ENCODE measurements around the gene THEMIS. TPM values are rescaled to one million over a fixed set of nuclear protein-coding genes. Genes with fewer than 3 reads are reported as not detected.

THEMIS gene
- polyA plus RNA-seq, 1 donor from 2014 or later, result not detected

- H3F3A ChIP-seq (ENCODE audit: insufficient read depth, low read length, poor library complexity, severe bottlenecking), result no peaks in the 10 kb centered on the region
- no peaks in the 10 kb centered on the region for H4K20me1 ChIP-seq (ENCODE audit: insufficient read depth)
- H3K9ac ChIP-seq (ENCODE audit: low read length), result no peak overlapping the region
- TF ChIP-seq, protein P1, sequence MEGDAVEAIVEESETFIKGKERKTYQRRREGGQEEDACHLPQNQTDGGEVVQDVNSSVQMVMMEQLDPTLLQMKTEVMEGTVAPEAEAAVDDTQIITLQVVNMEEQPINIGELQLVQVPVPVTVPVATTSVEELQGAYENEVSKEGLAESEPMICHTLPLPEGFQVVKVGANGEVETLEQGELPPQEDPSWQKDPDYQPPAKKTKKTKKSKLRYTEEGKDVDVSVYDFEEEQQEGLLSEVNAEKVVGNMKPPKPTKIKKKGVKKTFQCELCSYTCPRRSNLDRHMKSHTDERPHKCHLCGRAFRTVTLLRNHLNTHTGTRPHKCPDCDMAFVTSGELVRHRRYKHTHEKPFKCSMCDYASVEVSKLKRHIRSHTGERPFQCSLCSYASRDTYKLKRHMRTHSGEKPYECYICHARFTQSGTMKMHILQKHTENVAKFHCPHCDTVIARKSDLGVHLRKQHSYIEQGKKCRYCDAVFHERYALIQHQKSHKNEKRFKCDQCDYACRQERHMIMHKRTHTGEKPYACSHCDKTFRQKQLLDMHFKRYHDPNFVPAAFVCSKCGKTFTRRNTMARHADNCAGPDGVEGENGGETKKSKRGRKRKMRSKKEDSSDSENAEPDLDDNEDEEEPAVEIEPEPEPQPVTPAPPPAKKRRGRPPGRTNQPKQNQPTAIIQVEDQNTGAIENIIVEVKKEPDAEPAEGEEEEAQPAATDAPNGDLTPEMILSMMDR (IDR thresholded peaks at IDR 0.05; ENCODE audit: poor library complexity, severe bottlenecking), result no peak
- TF ChIP-seq MXI1 (conservative IDR thresholded peaks at IDR 0.05; ENCODE audit: poor library complexity, severe bottlenecking) (no peak), TAF1 (IDR thresholded peaks at IDR 0.05; ENCODE audit: low read depth) (no peak), EZH2 (IDR thresholded peaks at IDR 0.05; ENCODE audit: borderline replicate concordance, insufficient read depth, low read length, poor library complexity, severe bottlenecking) (no peak), EP300 (conservative IDR thresholded peaks at IDR 0.05; ENCODE audit: poor library complexity, severe bottlenecking) (no peak), POLR2AphosphoS5 (IDR thresholded peaks at IDR 0.05) (no peak), RAD21 (conservative IDR thresholded peaks at IDR 0.05) (no peak), SMC3 (conservative IDR thresholded peaks at IDR 0.05; ENCODE audit: poor library complexity) (no peak)
- TF ChIP-seq, protein P2, sequence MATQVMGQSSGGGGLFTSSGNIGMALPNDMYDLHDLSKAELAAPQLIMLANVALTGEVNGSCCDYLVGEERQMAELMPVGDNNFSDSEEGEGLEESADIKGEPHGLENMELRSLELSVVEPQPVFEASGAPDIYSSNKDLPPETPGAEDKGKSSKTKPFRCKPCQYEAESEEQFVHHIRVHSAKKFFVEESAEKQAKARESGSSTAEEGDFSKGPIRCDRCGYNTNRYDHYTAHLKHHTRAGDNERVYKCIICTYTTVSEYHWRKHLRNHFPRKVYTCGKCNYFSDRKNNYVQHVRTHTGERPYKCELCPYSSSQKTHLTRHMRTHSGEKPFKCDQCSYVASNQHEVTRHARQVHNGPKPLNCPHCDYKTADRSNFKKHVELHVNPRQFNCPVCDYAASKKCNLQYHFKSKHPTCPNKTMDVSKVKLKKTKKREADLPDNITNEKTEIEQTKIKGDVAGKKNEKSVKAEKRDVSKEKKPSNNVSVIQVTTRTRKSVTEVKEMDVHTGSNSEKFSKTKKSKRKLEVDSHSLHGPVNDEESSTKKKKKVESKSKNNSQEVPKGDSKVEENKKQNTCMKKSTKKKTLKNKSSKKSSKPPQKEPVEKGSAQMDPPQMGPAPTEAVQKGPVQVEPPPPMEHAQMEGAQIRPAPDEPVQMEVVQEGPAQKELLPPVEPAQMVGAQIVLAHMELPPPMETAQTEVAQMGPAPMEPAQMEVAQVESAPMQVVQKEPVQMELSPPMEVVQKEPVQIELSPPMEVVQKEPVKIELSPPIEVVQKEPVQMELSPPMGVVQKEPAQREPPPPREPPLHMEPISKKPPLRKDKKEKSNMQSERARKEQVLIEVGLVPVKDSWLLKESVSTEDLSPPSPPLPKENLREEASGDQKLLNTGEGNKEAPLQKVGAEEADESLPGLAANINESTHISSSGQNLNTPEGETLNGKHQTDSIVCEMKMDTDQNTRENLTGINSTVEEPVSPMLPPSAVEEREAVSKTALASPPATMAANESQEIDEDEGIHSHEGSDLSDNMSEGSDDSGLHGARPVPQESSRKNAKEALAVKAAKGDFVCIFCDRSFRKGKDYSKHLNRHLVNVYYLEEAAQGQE (IDR thresholded peaks at IDR 0.05; ENCODE audit: borderline replicate concordance), result no peak
- H3K9me2 ChIP-seq (ENCODE audit: insufficient read depth, low read length), result no peaks in the 10 kb centered on the region
- no peak overlapping the region for H3K4me2 ChIP-seq (ENCODE audit: low read length)
- H3K36me3 ChIP-seq (ENCODE audit: insufficient read depth, low read length), result no peaks in the 10 kb centered on the region
- H3K27me3 ChIP-seq (ENCODE audit: insufficient read depth, low read depth, low read length), result no peaks in the 10 kb centered on the region
- no peaks in the 10 kb centered on the region for H3K79me2 ChIP-seq (replicated peaks; ENCODE audit: insufficient read depth, low read length)
- no peak overlapping the region for H3K4me3 ChIP-seq (ENCODE audit: low read length)
- no peak overlapping the region for H2AFZ ChIP-seq (ENCODE audit: low read depth, low read length)
- no peak overlapping the region for H3K27ac ChIP-seq (ENCODE audit: low read length)
- H3K9me3 ChIP-seq (ENCODE audit: low read length), result no peaks in the 10 kb centered on the region
These were observed 79.4 kb downstream of the THEMIS start for GRCh38 chr6:127821431-127821830.

DNA sequence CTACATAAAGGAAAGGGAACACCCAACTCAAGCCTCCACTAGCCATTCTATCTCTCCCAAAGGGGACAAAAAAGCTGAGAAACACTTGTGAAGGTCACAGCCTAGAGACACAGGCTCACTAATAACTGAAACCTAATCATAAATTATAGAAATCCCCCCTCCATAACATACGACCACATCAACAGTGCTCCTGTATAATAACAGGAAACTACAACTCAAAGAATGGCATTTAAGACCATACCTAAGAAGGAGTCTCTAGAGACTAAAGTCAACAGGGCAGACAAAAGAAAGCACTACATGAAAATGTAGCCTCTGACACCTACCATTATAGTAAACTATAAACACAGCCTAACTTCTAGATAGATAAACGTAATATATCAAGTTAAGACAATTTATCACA is 82.7 kb downstream of the THEMIS start:
- H3K4me2 ChIP-seq (ENCODE audit: low read length), result no peak overlapping the region
- TF ChIP-seq RAD21 (conservative IDR thresholded peaks at IDR 0.05) (no peak), EP300 (conservative IDR thresholded peaks at IDR 0.05; ENCODE audit: poor library complexity, severe bottlenecking) (no peak)
- no peaks in the 10 kb centered on the region for H3K27me3 ChIP-seq (ENCODE audit: insufficient read depth, low read depth, low read length)
- no peak overlapping the region for H3K9ac ChIP-seq (ENCODE audit: low read length)
- H3F3A ChIP-seq (ENCODE audit: insufficient read depth, low read length, poor library complexity, severe bottlenecking), result no peaks in the 10 kb centered on the region
- H3K27ac ChIP-seq (ENCODE audit: low read length), result no peak overlapping the region
- no peaks in the 10 kb centered on the region for H4K20me1 ChIP-seq (ENCODE audit: insufficient read depth)
- H3K4me3 ChIP-seq (ENCODE audit: low read length), result no peak overlapping the region
- no peaks in the 10 kb centered on the region for H3K9me2 ChIP-seq (ENCODE audit: insufficient read depth, low read length)
- no peaks in the 10 kb centered on the region for H3K9me3 ChIP-seq (ENCODE audit: low read length)
- no peaks in the 10 kb centered on the region for H3K79me2 ChIP-seq (replicated peaks; ENCODE audit: insufficient read depth, low read length)
- H2AFZ ChIP-seq (ENCODE audit: low read depth, low read length), result no peak overlapping the region
- no peaks in the 10 kb centered on the region for H3K36me3 ChIP-seq (ENCODE audit: insufficient read depth, low read length)

GRCh38 chr6:127816643-127817042 is 84.2 kb downstream of the THEMIS start:
- H3K36me3 ChIP-seq (ENCODE audit: insufficient read depth, low read length), result no peaks in the 10 kb centered on the region
- no peak overlapping the region for H3K9ac ChIP-seq (ENCODE audit: low read length)
- H2AFZ ChIP-seq (ENCODE audit: low read depth, low read length), result no peak overlapping the region
- H3K9me3 ChIP-seq (ENCODE audit: low read length), result no peaks in the 10 kb centered on the region
- no peaks in the 10 kb centered on the region for H4K20me1 ChIP-seq (ENCODE audit: insufficient read depth)
- no peaks in the 10 kb centered on the region for H3K27me3 ChIP-seq (ENCODE audit: insufficient read depth, low read depth, low read length)
- no peaks in the 10 kb centered on the region for H3K9me2 ChIP-seq (ENCODE audit: insufficient read depth, low read length)
- H3K27ac ChIP-seq (ENCODE audit: low read length), result no peak overlapping the region
- H3K79me2 ChIP-seq (replicated peaks; ENCODE audit: insufficient read depth, low read length), result no peaks in the 10 kb centered on the region
- H3K4me2 ChIP-seq (ENCODE audit: low read length), result no peak overlapping the region
- TF ChIP-seq RAD21 (conservative IDR thresholded peaks at IDR 0.05), result no peak
- TF ChIP-seq, protein P2 (IDR thresholded peaks at IDR 0.05; ENCODE audit: borderline replicate concordance), result no peak
- no peak for TF ChIP-seq EZH2 (IDR thresholded peaks at IDR 0.05; ENCODE audit: borderline replicate concordance, insufficient read depth, low read length, poor library complexity, severe bottlenecking)
- no peak for TF ChIP-seq MXI1 (conservative IDR thresholded peaks at IDR 0.05; ENCODE audit: poor library complexity, severe bottlenecking)
- no peak for TF ChIP-seq EP300 (conservative IDR thresholded peaks at IDR 0.05; ENCODE audit: poor library complexity, severe bottlenecking)
- no peak for TF ChIP-seq POLR2AphosphoS5 (IDR thresholded peaks at IDR 0.05)
- TF ChIP-seq SMC3 (conservative IDR thresholded peaks at IDR 0.05; ENCODE audit: poor library complexity), result no peak
- no peak for TF ChIP-seq TAF1 (IDR thresholded peaks at IDR 0.05; ENCODE audit: low read depth)
- TF ChIP-seq, protein P1 (IDR thresholded peaks at IDR 0.05; ENCODE audit: poor library complexity, severe bottlenecking), result no peak
- H3F3A ChIP-seq (ENCODE audit: insufficient read depth, low read length, poor library complexity, severe bottlenecking), result no peaks in the 10 kb centered on the region
- H3K4me3 ChIP-seq (ENCODE audit: low read length), result no peak overlapping the region

Data from neural cell (in vitro differentiated cells).